HepG2 (cell line): Measurements from ENCODE around the gene DPH7. TPM values are rescaled to one million over a fixed set of nuclear protein-coding genes. Genes with fewer than 3 reads are reported as not detected.

Experiments used
- ATF7-NPFF ChIP-seq: sonication (generic); formaldehyde crosslinking; IDR thresholded peaks from 2 replicates; pipeline ENCODE4 v1.8.1; 2023; ENCODE audit warnings: mild to moderate bottlenecking, low read depth, missing genetic modification reagents, moderate library complexity
- MYC ChIP-seq: sonication (generic); formaldehyde crosslinking; IDR thresholded peaks from 2 replicates; pipeline ENCODE4 v1.9.0; 2021; ENCODE audit warnings: missing genetic modification reagents, borderline replicate concordance
- NKX3-1 ChIP-seq: sonication (generic); formaldehyde crosslinking; IDR thresholded peaks from 2 replicates; pipeline ENCODE4 v1.5.0; 2020; ENCODE audit warnings: missing genetic modification reagents
- PAX8 ChIP-seq: sonication (generic); formaldehyde crosslinking; IDR thresholded peaks from 2 replicates; pipeline ENCODE4 v1.8.0; 2022; ENCODE audit warnings: mild to moderate bottlenecking, missing genetic modification reagents, borderline replicate concordance
- PHF20 ChIP-seq: sonication (generic); formaldehyde crosslinking; IDR thresholded peaks from 2 replicates; pipeline ENCODE4 v1.5.0; 2020; ENCODE audit warnings: mild to moderate bottlenecking, missing genetic modification reagents
- PHF8 ChIP-seq: sonication (generic); formaldehyde crosslinking; IDR thresholded peaks from 2 replicates; pipeline ENCODE4 v1.5.0; 2020; ENCODE audit warnings: missing genetic modification reagents
- REL ChIP-seq: sonication (generic); formaldehyde crosslinking; conservative IDR thresholded peaks from 2 replicates; pipeline ENCODE4 v1.8.0; 2022; ENCODE audit warnings: mild to moderate bottlenecking, missing genetic modification reagents, moderate library complexity
- TP53 ChIP-seq: sonication (generic); formaldehyde crosslinking; conservative IDR thresholded peaks from 2 replicates; pipeline ENCODE4 v1.4.0; 2020; ENCODE audit warnings: missing genetic modification reagents
- ZNF33A ChIP-seq: sonication (generic); formaldehyde crosslinking; IDR thresholded peaks from 2 replicates; pipeline ENCODE4 v1.5.1; 2020; ENCODE audit warnings: missing genetic modification reagents, mild to moderate bottlenecking, moderate library complexity, borderline replicate concordance
- ZNF350 ChIP-seq: sonication (generic); formaldehyde crosslinking; IDR thresholded peaks from 2 replicates; pipeline ENCODE4 v1.4.0; 2020; ENCODE audit warnings: mild to moderate bottlenecking, low read depth, missing genetic modification reagents, borderline replicate concordance
- ZNF556 ChIP-seq: sonication (generic); formaldehyde crosslinking; IDR thresholded peaks from 2 replicates; pipeline ENCODE4 v1.4.0; 2020; ENCODE audit warnings: mild to moderate bottlenecking, missing genetic modification reagents, borderline replicate concordance
- ZNF567 ChIP-seq: sonication (generic); formaldehyde crosslinking; IDR thresholded peaks from 2 replicates; pipeline ENCODE4 v1.8.1; 2023; ENCODE audit warnings: mild to moderate bottlenecking, missing genetic modification reagents, borderline replicate concordance
- polyA plus RNA-seq, 8 experiments: library from polyadenylated mRNA; depleted of rRNA in 3 of 8; stranded (reverse) in 7 of 8; unstranded in 1 of 8; fragments of >200 nt; fragmentation: Illumina TruSeq in 4 of 8; extraction: Trizol in 4 of 8; gene quantifications; 2 replicates each; pipeline versions ENCODE4 v1.2.1 to v1.2.3, GENCODE V29; 2011 to 2016; ENCODE audit warnings: low read depth in 4 of 8, missing spikeins in 1 of 8, mixed read lengths in 1 of 8; ENCODE audit not compliant: insufficient read depth in 1 of 8
- total RNA-seq, 5 experiments: library from RNA; depleted of rRNA; stranded (reverse); fragments of >200 nt; fragmentation: Illumina TruSeq; extraction: Trizol; gene quantifications; 2 replicates each; pipeline ENCODE4 v1.2.3, GENCODE V29; 2016; ENCODE audit warnings: low read depth in 1 of 5
- TF ChIP-seq, protein P1 (sequence below): sonication (generic); formaldehyde crosslinking; IDR thresholded peaks from one replicate; pipeline ENCODE4 v1.5.1; 2020; ENCODE audit warnings: mild to moderate bottlenecking, missing genetic modification reagents; ENCODE audit errors: not compliant biosample characterization
- TF ChIP-seq, protein P2 (sequence below): sonication (generic); formaldehyde crosslinking; IDR thresholded peaks from 2 replicates; pipeline ENCODE4 v1.4.0; 2020; ENCODE audit warnings: mild to moderate bottlenecking, low read depth, missing genetic modification reagents
- TF ChIP-seq, protein P3 (sequence below): sonication (generic); formaldehyde crosslinking; IDR thresholded peaks from 2 replicates; pipeline ENCODE4 v1.9.0; 2021; ENCODE audit warnings: missing genetic modification reagents, borderline replicate concordance
- TF ChIP-seq, protein P4 (sequence below): sonication (generic); formaldehyde crosslinking; IDR thresholded peaks from 2 replicates; pipeline ENCODE4 v1.4.0; 2020; ENCODE audit warnings: missing genetic modification reagents
- TF ChIP-seq, protein P5 (sequence below): fragments of 450-650 bp; IDR thresholded peaks from 2 replicates; pipeline ENCODE4 v1.6.1; 2017

The DPH7 gene
- total and polyA plus RNA-seq, 2 of the 13 experiments (the other 11 are each of a cell fraction or from before 2014, with no cell fraction given): 27.6 to 31.6 TPM

DNA sequence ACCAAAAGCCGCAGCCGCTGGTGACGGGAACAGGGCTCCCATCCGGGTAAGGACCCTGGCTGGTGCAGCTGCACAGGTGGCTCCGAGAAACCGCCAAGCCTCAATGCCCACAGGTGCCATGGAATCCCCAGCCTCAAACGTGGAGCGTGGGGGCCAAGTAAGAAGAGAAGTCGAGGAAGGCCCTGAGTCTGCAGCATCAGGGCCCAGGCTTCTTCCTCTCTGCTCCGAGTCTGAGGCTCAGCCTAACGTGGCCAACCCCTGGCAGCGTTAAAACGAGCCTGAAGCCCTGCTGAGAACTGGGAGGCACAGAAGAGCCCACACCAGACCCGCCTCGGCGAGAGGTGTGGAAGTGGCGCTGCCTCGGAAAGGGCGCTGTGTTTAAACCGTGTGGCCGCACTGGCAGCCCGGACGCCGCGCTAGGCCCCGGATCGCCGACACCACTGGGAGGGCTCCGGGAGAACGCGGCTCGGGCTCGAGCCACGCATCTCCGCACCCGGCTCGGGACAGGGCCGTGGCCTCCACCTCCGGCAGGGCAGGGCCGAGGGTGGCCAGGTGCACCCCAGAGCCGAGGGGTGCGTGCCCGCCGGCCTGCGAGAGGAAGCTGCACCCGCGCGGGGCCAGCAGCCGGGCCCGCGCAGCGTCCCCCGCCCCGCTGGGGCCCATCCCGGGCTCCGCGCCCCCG, 10.9 kb upstream of the DPH7 start (continued):
- TF ChIP-seq, protein P1, sequence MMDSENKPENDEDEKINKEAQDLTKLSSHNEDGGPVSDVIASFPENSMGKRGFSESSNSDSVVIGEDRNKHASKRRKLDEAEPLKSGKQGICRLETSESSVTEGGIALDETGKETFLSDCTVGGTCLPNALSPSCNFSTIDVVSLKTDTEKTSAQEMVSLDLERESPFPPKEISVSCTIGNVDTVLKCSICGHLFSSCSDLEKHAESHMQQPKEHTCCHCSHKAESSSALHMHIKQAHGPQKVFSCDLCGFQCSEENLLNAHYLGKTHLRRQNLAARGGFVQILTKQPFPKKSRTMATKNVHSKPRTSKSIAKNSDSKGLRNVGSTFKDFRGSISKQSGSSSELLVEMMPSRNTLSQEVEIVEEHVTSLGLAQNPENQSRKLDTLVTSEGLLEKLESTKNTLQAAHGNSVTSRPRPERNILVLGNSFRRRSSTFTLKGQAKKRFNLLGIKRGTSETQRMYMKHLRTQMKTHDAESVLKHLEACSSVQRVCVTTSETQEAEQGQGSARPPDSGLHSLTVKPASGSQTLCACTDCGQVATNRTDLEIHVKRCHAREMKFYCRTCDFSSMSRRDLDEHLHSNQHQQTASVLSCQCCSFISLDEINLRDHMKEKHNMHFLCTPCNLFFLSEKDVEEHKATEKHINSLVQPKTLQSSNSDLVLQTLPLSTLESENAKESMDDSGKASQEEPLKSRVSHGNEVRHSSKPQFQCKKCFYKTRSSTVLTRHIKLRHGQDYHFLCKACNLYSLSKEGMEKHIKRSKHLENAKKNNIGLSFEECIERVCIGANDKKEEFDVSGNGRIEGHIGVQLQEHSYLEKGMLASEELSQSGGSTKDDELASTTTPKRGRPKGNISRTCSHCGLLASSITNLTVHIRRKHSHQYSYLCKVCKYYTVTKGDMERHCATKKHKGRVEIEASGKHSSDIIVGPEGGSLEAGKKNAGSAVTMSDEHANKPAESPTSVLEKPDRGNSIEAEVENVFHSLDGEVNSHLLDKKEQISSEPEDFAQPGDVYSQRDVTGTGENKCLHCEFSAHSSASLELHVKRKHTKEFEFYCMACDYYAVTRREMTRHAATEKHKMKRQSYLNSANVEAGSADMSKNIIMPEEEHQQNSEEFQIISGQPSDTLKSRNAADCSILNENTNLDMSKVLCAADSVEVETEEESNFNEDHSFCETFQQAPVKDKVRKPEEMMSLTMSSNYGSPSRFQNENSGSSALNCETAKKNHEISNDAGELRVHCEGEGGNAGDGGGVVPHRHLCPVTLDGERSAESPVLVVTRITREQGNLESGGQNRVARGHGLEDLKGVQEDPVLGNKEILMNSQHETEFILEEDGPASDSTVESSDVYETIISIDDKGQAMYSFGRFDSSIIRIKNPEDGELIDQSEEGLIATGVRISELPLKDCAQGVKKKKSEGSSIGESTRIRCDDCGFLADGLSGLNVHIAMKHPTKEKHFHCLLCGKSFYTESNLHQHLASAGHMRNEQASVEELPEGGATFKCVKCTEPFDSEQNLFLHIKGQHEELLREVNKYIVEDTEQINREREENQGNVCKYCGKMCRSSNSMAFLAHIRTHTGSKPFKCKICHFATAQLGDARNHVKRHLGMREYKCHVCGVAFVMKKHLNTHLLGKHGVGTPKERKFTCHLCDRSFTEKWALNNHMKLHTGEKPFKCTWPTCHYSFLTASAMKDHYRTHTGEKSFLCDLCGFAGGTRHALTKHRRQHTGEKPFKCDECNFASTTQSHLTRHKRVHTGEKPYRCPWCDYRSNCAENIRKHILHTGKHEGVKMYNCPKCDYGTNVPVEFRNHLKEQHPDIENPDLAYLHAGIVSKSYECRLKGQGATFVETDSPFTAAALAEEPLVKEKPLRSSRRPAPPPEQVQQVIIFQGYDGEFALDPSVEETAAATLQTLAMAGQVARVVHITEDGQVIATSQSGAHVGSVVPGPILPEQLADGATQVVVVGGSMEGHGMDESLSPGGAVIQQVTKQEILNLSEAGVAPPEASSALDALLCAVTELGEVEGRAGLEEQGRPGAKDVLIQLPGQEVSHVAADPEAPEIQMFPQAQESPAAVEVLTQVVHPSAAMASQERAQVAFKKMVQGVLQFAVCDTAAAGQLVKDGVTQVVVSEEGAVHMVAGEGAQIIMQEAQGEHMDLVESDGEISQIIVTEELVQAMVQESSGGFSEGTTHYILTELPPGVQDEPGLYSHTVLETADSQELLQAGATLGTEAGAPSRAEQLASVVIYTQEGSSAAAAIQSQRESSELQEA: peak; percentile 74
- TF ChIP-seq PAX8 (CRISPR knock-in tag) (no peak), ATF7-NPFF (CRISPR knock-in tag) (0 out of 2 replicates have a peak, but pooled peaks have one; percentile 52), ZNF33A (CRISPR knock-in tag) (no peak), PHF20 (peak; percentile 44; the same call in 1 of the 2 replicates), ZNF556 (no peak), TP53 (no peak), ZNF567 (no peak), NKX3-1 (CRISPR knock-in tag) (no peak), ZNF350 (CRISPR knock-in tag) (0 out of 2 replicates have a peak, but pooled peaks have one; percentile 22), REL (CRISPR knock-in tag) (no peak), MYC (CRISPR knock-in tag) (0 out of 2 replicates have a peak, but pooled peaks have one; percentile 28), PHF8 (CRISPR knock-in tag) (peak; percentile 63)
- TF ChIP-seq, protein P2, sequence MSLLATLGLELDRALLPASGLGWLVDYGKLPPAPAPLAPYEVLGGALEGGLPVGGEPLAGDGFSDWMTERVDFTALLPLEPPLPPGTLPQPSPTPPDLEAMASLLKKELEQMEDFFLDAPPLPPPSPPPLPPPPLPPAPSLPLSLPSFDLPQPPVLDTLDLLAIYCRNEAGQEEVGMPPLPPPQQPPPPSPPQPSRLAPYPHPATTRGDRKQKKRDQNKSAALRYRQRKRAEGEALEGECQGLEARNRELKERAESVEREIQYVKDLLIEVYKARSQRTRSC: no peak
- TF ChIP-seq, protein P3, sequence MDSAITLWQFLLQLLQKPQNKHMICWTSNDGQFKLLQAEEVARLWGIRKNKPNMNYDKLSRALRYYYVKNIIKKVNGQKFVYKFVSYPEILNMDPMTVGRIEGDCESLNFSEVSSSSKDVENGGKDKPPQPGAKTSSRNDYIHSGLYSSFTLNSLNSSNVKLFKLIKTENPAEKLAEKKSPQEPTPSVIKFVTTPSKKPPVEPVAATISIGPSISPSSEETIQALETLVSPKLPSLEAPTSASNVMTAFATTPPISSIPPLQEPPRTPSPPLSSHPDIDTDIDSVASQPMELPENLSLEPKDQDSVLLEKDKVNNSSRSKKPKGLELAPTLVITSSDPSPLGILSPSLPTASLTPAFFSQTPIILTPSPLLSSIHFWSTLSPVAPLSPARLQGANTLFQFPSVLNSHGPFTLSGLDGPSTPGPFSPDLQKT: no peak
- TF ChIP-seq, protein P4, sequence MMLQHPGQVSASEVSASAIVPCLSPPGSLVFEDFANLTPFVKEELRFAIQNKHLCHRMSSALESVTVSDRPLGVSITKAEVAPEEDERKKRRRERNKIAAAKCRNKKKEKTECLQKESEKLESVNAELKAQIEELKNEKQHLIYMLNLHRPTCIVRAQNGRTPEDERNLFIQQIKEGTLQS (CRISPR knock-in tag): no peak
- TF ChIP-seq, protein P5, sequence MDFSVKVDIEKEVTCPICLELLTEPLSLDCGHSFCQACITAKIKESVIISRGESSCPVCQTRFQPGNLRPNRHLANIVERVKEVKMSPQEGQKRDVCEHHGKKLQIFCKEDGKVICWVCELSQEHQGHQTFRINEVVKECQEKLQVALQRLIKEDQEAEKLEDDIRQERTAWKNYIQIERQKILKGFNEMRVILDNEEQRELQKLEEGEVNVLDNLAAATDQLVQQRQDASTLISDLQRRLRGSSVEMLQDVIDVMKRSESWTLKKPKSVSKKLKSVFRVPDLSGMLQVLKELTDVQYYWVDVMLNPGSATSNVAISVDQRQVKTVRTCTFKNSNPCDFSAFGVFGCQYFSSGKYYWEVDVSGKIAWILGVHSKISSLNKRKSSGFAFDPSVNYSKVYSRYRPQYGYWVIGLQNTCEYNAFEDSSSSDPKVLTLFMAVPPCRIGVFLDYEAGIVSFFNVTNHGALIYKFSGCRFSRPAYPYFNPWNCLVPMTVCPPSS: no peak
